Activated CD8-positive, alpha-beta T cell treated with anti-CD3 and anti-CD28 coated beads for 36 hours (primary cell): ENCODE results near the gene TXNDC12. TPM values are rescaled to one million over a fixed set of nuclear protein-coding genes. Genes with fewer than 3 reads are reported as not detected.

Source experiments
- ATAC-seq: fragments of 200-7000 bp; cut with Tn5 transposase; one replicate; pipeline ENCODE4 v1.10.0; 2021; ENCODE audit warnings: mild to moderate bottlenecking, moderate library complexity
- CTCF ChIA-PET: fragments of 350-600 bp; sonication (Branson Sonifier 250); formaldehyde crosslinking; loops from one replicate; lab custom pipeline; 2021; ENCODE audit warnings: antibody characterized with exemption; lab: Charles Lee
- POLR2A ChIA-PET: fragments of 350-600 bp; sonication (Branson Sonifier 250); formaldehyde crosslinking; loops from one replicate; lab custom pipeline; 2021; ENCODE audit warnings: antibody characterized with exemption; lab: Charles Lee
- DNase-seq: peaks from one replicate; pipeline ENCODE4 v3.0.0-alpha.2; 2020
- H3K27ac Mint-ChIP-seq: one replicate; pipeline ENCODE4 v1.8.0; 2021; ENCODE audit warnings: mild to moderate bottlenecking, mixed read lengths
- H3K27me3 Mint-ChIP-seq: one replicate; pipeline ENCODE4 v1.8.0; 2021; ENCODE audit warnings: mixed read lengths
- H3K36me3 Mint-ChIP-seq: one replicate; pipeline ENCODE4 v1.8.0; 2021; ENCODE audit warnings: low read depth, mixed read lengths
- H3K4me1 Mint-ChIP-seq: one replicate; pipeline ENCODE4 v1.8.0; 2021; ENCODE audit warnings: low read depth, mixed read lengths
- H3K4me3 Mint-ChIP-seq: one replicate; pipeline ENCODE4 v1.8.0; 2021; ENCODE audit warnings: mild to moderate bottlenecking, moderate library complexity, mixed read lengths
- H3K9me3 Mint-ChIP-seq: one replicate; pipeline ENCODE4 v1.8.0; 2021; ENCODE audit warnings: mixed read lengths
- CTCF ChIP-seq: fragments of 200-600 bp; IDR thresholded peaks from one replicate; pipeline ENCODE4 v1.8.0; 2022; ENCODE audit warnings: antibody characterized with exemption, mild to moderate bottlenecking
- intact Hi-C: fragments of 100-400 bp; cut with micrococcal nuclease; formaldehyde crosslinking; loops from one replicate; pipeline ENCODE4 v1.10.0; 2022
- total RNA-seq, 2 experiments: library from RNA; stranded (reverse); gene quantifications; one replicate each; pipeline ENCODE4 v1.2.3, GENCODE V29; 2021

Gene TXNDC12
- total RNA-seq, 2 experiments from 2014 or later, result 24.3 to 34.7 TPM

- Mint-ChIP-seq H3K4me1 (peaks cover 8% of the 10 kb centered on the region), H3K9me3 (no peaks in the 10 kb centered on the region), H3K27me3 (peaks cover 2% of the 10 kb centered on the region), H3K27ac (no peak overlapping the region), H3K4me3 (no peak overlapping the region), H3K36me3 (no peaks in the 10 kb centered on the region)
- intact Hi-C loops, result no loop called here
- TF ChIP-seq CTCF, result no peak
- DNase-seq (no peak), ATAC-seq (peak; percentile 60)
- ChIA-PET POLR2A (no interaction called here), CTCF (interaction anchor here (1.7 kb wide), 1 partner anchor 77 kb away, joined by 4 read pairs; no protein-coding TSS in a partner anchor)
These were observed 81.2 kb downstream of the TXNDC12 start for GRCh38 chr1:51973587-51974474.

Other genes starting within 250 kb of the TXNDC12 start
- gene NRDC, start 176.5 kb downstream of the TXNDC12 start, total RNA-seq, result 100 to 1,000 TPM; 119 to 124 TPM
- under 1 TPM; 0.11 to 0.13 TPM for gene RAB3B, start 64.5 kb downstream of the TXNDC12 start, total RNA-seq
- 10 to 100 TPM; 13.4 to 14.0 TPM for gene KTI12, start 21.4 kb downstream of the TXNDC12 start, total RNA-seq
- 10 to 100 TPM; 30.0 to 33.1 TPM for gene BTF3L4, start 1.1 kb upstream of the TXNDC12 start, total RNA-seq
- 1 to 10 TPM; 5.0 to 5.6 TPM for gene ZFYVE9, start 86.9 kb upstream of the TXNDC12 start, total RNA-seq